ENCODE measurements around the gene IL23R.
A peak's percentile ranks its signal among the peaks of the same experiment; 100 is the strongest.
"Not testable (repeated sequence)": the region's sequence is repeated elsewhere in the genome, so short reads cannot be mapped to it uniquely, and the experiment has no call there.

Gene IL23R, protein sequence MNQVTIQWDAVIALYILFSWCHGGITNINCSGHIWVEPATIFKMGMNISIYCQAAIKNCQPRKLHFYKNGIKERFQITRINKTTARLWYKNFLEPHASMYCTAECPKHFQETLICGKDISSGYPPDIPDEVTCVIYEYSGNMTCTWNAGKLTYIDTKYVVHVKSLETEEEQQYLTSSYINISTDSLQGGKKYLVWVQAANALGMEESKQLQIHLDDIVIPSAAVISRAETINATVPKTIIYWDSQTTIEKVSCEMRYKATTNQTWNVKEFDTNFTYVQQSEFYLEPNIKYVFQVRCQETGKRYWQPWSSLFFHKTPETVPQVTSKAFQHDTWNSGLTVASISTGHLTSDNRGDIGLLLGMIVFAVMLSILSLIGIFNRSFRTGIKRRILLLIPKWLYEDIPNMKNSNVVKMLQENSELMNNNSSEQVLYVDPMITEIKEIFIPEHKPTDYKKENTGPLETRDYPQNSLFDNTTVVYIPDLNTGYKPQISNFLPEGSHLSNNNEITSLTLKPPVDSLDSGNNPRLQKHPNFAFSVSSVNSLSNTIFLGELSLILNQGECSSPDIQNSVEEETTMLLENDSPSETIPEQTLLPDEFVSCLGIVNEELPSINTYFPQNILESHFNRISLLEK

DNA sequence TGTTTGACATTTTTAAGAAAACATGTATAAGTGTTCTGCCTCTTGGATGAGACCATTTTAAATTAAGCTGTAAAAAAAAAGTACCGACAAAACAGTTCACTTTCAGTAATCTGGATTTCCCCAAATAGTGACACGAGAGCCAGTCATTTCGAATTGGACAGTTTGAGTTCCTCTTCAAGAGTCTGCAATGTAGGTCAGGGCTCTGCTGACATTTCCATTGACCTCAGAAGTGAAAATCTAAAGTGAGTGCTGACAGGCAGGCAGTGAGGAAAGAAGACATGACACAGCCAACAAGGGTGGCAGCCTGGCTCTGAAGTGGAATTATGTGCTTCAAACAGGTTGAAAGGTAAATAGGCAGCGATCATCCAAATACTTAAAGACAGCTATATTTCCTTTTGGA lies at the start of gene IL23R:
IL23R (plus strand) TSS at position 259 of the 400 bp plus-strand sequence. CDS start 1,667 bp downstream, outside the sequence.
- DNase-seq (ENCODE audit: low spot score): no peak
- FAIRE-seq: no peak

DNA sequence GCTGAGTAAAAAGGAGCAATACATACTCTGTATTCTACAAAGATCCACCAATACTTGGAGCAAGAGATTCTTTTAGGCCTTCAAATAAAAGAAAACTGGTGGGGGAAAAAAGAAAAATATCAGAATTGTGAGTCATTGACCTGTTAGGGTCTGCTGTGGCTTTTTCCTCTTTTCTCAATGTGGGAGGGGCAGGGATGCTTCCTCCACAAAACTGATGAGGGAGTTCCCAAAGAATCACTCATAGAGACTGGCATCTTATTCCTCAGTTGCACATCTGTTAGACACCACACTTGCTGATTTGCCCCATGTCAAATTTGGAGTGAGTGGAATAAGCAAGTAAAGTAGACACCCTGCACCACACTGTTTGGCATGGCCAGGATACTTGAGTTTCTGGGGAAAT lies 48.1 kb upstream of the IL23R start:
- no peak for FAIRE-seq
- DNase-seq (ENCODE audit: low spot score): peak; percentile 12

DNA sequence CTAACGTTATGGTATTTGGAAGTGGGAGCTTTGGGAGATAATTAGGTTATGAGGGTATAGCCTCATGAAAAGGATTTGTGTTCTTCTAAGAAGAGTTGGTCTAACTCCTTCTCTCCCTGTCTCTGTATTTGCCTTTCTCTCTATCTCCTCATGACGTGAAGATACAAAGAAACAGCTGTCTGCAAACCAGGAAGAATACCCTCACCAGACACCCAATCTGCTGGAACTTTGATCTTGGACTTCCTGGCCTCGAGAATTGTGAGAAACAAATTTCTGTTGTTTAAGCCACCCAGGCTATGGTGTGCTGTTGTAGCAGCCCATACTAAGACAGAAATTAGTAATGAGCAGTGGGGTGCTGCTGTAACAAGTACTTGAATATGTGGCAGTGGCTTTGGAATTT lies 47.6 kb upstream of the IL23R start:
- FAIRE-seq (no peak), DNase-seq (ENCODE audit: low spot score) (no peak)

DNA sequence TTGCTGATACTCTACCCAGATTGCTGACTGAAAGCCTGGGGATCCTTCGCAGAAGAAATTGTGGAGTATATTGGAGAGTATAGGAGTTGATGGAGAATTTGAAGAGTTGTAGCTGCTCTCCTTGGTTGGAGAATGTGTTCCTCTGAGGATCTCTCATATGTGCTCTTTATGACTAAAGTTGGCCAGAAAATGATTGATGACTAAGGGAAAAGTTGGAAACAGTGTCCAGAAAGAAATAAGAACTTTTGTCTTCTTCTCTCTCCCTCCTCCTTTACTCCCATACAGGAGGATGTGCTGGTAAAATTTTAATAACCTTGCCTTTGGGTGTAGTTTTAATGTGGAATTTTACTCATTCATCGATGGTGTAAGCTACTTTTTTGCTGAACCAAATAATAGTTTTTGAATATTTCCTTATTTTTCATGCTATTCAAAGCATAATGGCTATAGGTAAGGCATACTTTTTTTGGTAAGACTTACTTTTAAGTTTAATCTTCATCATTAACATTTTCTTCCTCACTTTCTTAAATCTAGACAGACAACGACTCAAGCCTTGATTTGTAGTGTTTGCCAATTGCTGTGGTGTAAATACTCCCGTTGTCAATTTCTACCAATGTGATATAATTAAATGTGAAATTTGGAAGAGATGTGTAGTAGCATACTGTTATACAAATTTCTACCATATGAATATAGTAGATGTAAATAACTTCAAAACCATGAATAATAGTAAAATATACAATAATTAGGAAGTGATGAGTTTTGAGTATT lies 45.2 kb upstream of the IL23R start:
- FAIRE-seq (no peak), DNase-seq (ENCODE audit: low spot score) (no peak)

DNA sequence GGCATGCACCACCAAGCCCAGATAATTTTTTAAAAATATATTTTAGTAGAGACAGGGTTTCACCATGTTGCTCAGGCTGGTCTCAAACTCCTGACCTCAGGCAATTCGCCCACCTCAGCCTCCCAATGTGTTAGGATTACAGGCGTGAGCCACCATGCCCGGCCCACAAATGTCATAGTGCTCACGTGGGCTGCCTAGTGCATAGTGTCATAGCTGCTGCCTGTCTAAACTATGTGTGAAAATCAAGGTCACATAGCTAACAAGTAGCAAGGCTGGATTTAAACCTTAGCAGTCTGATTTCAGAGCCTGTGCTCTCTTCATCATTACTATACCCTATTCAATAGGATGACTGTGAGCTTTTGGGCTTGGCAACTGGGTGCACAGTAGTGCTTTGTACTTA lies 41.8 kb upstream of the IL23R start:
- DNase-seq (ENCODE audit: low spot score) (no peak), FAIRE-seq (no peak)

DNA sequence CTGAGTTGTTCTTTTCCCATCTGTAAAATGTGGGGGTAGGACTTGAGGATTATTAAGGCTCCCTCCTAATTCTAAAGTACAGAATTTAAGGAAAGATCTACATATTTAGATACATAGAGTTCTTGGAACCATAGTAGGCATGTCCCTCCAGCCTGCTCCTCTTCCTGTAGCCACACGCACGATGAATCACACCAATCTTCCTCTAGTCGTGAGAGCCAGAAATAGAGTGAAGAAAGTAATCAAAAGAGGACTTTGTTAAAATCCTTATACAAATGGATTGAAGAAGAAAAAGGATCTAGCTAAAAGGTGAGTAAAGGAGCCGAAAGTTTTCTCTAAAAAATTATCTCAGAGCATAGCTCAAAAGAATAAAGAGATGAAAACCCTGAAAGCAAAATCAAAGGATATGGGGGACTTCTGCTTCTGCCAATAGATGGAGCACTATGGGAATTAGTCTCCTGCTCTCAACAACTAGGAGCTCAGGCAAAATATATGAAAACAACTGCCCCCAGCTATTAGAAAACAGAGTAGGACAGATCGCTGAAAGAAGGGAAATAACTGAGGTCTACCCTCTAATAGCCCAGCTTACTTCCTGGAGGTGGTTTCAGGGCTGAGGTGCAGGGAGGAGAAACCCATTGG lies 40.0 kb upstream of the IL23R start:
- no peak for FAIRE-seq

DNA sequence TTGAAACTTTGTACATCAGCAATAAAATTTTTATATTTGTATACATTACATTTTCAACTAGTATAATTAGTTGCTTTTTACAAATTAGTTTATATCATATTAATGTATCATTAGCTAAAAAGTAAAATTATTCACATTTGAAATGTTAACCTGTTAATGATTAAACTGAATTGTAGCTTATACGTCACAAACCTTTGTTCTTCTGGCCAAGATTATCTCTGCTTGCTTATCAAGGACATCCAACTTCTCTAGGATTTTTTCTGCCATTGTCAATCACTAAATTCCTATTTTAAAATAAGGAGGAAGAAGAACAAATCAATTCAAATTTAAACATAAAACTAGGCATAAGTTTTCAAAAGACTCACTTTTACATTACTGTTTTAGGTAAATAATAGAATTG lies 39.3 kb upstream of the IL23R start:
- DNase-seq (ENCODE audit: low spot score): no peak
- no peak for FAIRE-seq

More for the DNA sequence above, 40.0 kb upstream of the IL23R start:
- peak; percentile 14 for DNase-seq (ENCODE audit: low spot score)

DNA sequence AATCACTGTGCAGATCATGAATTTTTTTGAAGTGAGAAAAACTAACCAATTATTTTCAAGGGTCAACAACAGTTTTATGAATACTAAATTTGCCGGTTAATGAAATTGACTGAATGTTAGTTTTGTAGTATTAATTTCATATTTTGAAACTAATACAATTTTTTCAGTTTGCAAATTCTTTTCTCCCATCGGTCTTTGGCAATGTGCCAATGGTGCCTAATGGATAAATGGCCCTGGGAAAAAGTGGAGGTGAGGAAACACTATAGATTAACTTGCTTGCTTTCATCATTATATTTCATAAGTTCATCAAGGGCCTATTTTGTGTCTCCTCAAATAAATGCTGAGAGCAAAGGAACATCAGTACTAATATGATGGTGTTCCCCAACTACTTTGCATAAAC lies 35.6 kb upstream of the IL23R start:
- no peak for DNase-seq (ENCODE audit: low spot score)
- FAIRE-seq: no peak

DNA sequence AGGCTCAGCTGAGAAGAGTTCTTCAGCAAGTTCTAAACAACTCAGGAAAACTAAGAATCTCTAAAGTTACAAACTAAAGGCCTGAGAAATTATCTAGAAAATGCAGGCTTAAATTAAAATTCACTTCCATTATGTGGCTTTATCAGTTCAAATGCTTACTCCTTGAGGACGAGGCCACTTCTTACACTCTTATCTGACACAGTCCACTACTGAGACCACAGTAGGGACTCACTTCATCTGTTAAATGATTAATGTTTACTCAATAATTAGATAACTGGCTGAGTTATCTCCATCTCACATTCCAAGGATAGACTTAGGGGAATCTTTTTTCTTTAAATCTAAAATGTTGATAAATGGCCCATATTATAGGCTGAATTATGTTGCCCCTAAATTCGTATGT lies 33.1 kb upstream of the IL23R start:
- DNase-seq (ENCODE audit: low spot score): no peak
- FAIRE-seq: no peak

DNA sequence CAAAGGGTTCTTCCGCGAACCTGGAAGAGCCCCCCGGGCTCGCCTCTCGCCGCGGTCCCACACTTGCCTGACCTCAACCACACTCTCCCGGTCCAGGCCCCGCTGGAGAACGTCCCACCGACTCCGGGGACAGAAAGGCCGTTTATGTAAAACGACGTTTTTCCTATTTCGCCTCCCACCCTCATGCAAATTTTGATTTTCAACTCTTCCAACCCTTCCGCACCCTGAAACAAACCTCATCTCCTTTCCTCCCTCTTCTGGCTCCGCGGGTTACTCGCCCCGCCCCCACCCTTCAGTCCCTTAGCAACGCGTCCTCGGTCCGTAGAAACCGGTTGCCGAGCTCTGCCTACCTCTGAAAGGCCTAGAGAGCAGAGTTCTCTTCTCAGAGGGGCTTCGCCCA lies 31.6 kb upstream of the IL23R start, which contains the start of gene C1orf141:
C1orf141 (minus strand) TSS at position 276 of the 400 bp plus-strand sequence. CDS start 7,730 bp downstream, outside the sequence.
- DNase-seq (ENCODE audit: low spot score): no peak
- FAIRE-seq: no peak

DNA sequence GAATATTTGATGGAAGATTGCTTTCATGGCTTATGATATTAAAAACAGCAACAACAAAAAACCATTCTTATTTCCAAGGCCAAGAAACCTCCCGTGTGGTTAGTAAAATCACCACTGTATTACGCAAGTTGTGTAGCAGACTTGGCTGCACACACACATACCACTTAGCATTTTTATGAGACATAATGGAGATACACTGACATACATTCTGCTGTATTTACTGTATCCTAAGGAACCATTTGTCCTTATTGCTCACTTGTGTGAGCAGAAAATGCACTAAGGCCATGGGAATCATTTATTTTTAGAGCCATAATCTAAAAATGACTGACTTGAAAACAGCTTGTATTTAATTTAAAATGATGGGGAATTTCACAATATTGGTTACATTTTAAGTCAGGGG lies 30.9 kb upstream of the IL23R start:
- FAIRE-seq: no peak

DNA sequence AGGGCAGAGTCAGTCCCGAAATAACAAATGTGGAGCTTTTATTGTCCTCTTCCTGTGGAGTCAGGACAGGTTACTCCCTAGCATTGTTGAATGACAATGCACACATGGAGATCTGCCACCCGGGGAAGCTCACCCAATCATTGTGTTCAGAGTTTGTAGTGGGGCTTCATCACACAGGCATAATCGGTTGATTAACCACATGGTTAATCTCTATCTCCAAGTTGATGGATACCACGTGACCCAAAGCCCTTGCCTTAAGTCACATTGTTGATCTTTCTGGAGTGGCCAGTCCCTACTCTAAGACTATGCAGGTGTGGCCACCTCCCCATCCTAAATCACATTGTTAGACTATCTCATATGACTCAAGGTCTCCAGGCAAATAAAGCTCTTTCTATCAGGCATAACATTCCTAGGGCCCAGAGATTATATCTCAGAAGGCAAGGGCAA lies 28.9 kb upstream of the IL23R start:
- no peak for DNase-seq (ENCODE audit: low spot score)
- no peak for FAIRE-seq

More for the DNA sequence above, 30.9 kb upstream of the IL23R start:
- no peak for DNase-seq (ENCODE audit: low spot score)

DNA sequence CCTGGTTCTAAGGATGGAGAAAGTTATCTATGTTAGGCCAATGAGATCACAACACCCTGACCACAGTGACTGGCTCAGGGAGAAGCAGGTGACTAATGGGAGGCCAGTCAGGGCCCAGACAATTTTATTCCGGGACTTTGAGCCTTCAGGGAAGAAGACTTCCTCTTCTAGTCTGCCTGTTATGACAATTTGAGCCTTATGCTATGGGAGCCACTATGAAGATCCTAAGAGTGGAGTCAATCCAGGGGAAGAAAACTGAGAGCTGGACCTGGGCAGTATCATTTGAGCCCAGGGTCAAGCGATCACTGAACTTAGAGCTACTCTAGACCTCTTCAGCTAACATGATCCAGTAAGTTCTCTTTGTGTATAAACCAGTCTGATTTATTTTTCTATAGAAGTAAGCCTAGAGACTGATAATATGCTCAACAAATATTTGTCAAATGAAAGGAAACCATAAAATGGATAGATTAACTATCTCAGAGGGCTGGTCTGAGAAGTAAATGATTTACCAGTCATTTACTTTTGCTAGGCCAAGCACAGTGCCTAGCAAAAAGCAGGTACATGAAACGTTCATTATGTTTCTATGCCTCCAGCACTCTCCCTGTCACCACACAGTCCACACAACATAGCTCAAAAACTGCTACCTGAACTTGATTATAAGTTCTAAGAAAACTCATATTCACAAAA lies 27.3 kb upstream of the IL23R start:
- no peak for DNase-seq (ENCODE audit: low spot score)
- no peak for FAIRE-seq

DNA sequence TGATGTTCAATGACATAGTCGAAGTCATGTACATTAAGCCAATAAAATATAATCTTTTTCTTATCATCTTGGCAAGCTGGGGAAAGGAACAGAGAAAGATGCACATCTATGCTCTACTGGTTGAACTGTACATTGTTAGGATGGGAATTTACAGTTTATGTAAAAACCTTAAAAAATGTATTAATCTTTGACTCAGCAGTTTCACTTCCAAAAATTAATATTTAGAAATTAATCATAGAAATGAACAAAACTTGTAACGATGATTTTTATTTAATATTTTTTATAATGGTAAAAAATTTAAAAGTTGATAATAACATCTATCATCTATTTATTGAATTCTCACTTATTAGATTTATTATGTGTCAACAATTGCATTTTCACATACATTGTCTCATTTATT lies 25.8 kb upstream of the IL23R start:
- no peak for DNase-seq (ENCODE audit: low spot score)
- FAIRE-seq: no peak

DNA sequence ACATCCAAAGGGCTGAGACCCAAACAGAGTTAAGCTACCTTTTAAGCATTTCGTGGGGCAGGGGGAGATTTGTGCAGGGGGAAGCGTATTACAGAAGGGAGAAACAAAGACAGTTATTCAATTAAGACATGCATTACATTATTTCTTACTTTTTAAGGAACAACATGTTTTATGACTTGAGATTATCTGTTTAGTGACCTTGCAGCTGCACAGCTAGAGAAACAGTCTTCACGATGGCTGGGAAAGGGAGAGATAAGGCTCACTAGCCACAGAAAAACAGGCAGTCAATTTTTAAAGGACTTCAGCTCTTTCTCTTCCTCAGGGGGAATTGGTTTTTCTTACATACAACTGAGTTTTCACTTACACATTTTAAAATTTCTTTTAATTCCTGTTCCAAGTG lies 24.4 kb upstream of the IL23R start:
- not testable (repeated sequence) for DNase-seq (ENCODE audit: low spot score); FAIRE-seq

DNA sequence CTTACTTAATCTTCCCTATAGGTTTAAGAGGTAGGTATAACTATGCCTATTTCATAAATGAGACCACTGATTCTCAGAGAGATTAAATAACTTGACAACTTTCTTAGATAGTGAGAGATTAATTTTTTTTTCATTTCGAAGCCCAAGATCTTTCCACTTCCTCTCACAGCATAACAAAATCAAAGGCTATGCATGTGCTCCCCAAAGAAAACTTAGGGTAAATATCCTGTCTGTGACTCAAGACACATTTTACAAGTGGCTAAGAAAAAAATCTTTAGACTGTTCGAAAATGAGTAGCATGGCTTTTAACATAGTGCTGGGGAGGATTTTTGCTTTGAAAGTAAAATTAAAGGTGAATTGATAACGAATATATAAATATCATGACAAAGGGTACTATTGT lies 23.3 kb upstream of the IL23R start:
- DNase-seq (ENCODE audit: low spot score): no peak
- no peak for FAIRE-seq

DNA sequence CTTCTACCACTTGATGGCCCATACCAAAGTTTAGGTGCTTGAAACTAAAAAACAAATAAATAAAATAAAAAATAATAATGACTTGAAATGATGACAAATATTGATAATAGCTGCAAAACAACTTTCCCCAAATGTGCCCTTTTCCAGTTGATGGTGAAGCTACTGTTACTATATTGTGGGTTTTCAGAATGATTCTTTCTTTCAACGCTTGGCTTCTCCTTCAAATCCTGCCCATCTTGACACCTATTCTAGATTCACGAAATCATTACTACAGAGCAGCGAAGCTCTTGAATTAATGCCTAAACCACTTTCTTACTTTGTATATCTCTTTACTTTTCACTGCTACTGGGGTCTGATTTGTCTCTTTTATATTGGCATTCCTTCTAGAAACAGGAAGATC lies 22.3 kb upstream of the IL23R start:
- no peak for DNase-seq (ENCODE audit: low spot score)
- no peak for FAIRE-seq

DNA sequence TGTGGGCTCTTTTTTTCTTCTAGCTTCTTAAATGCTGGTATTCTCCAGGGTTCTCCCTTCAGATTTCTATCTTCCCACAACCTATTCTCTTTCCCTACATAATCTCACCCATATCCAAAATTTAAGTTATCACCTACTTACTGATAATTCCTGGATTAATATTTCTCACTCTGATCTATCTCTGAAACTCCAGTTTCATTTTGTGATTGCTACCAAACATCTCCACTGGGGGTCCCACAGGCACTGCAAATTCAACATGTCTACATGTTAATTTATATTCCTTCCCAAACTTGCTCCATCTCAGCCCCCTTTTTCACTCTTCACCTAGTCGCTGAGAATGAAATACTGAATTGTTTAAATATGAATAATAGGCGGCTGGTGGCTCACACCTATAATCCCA lies 21.6 kb upstream of the IL23R start:
- DNase-seq (ENCODE audit: low spot score) (no peak), FAIRE-seq (no peak)

DNA sequence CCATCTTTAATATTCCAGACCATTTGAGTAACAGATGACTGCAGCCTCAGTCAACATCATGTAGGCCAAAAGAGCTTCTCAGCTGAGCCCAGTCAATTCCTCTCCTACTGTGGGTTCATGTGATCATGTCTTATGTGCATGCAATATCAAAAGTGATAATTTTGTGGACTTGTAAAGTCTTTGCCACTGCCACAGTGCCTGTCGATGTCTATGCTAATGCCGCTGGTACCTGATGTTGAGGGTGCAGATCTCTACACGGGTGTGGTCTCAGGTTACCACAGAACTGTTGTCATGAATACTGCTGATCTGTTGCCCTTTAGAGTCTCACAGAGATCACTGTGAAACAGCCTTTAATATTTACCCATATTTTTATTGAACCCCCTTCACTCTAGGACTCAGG lies 20.2 kb upstream of the IL23R start:
- DNase-seq (ENCODE audit: low spot score) (no peak), FAIRE-seq (no peak)

DNA sequence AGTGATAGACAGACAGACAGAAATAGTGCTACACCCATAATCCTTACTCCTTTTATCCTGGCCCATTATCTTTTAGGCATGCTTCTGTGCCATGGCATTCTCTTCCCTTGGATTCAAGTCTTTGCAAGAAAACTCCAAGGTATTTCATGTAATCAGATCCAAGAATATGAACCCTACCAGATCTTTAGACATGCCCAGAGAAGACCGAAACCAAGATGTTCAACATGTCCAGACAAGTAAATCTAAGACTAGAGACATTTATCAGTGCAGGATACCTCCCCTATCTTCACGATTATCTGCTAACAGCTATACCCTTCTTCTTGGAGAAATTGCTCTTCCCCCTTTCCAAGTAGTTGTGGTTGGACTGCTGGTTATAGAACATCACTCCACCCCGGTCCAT lies 19.7 kb upstream of the IL23R start:
- DNase-seq (ENCODE audit: low spot score) (no peak), FAIRE-seq (no peak)

DNA sequence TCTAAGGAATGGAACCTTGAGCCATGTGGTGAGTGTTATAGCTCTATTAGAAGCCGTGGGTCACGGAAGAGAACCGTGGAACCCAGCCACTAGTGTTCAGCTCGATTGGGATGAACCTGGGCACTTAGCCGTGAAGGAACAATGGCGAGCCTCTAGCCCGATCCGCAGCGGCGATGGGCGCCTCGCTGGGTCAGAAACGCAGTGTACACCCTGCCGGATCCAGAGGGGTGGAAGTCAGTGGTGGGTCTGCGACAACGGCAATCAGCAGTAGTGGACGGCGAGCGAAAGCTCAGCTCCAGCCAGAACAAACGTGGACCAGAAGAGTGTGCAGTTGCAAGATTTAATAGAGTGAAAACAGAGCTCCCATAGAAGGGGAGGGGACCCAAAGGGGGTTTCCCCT lies 18.3 kb upstream of the IL23R start:
- not testable (repeated sequence) for FAIRE-seq; DNase-seq (ENCODE audit: low spot score)

Data from urothelium cell line (cell line).